ENCODE data around the gene LOXHD1. TPM values are rescaled to one million over a fixed set of nuclear protein-coding genes. Genes with fewer than 3 reads are reported as not detected.

LOXHD1 gene
- total and polyA plus RNA-seq, 2 of the 13 experiments (the other 11 are each of a cell fraction or from before 2014, with no cell fraction given) = not detected

- TF ChIP-seq ZSCAN25 (CRISPR knock-in tag; IDR thresholded peaks at IDR 0.05) (no peak), ZSCAN12 (CRISPR knock-in tag; IDR thresholded peaks at IDR 0.05) (no peak), ZNF672 (CRISPR knock-in tag; IDR thresholded peaks at IDR 0.05) (no peak), NRL (CRISPR knock-in tag; IDR thresholded peaks at IDR 0.05; ENCODE audit: borderline replicate concordance) (no peak), ZNF274 (CRISPR knock-in tag; IDR thresholded peaks at IDR 0.05) (no peak), BRCA1 (CRISPR knock-in tag; IDR thresholded peaks at IDR 0.05) (no peak), ZNF24 (IDR thresholded peaks at IDR 0.05) (no peak), ZNF232 (CRISPR knock-in tag; IDR thresholded peaks at IDR 0.05; ENCODE audit: borderline replicate concordance) (0 out of 2 replicates have a peak, but pooled peaks have one; percentile 54), TSC22D2 (CRISPR knock-in tag; IDR thresholded peaks at IDR 0.05; ENCODE audit: borderline replicate concordance) (no peak), ZNF7 (CRISPR knock-in tag; IDR thresholded peaks at IDR 0.05) (no peak), CC2D1A (CRISPR knock-in tag; IDR thresholded peaks at IDR 0.05) (no peak), YEATS2 (CRISPR knock-in tag; IDR thresholded peaks at IDR 0.05; ENCODE audit: borderline replicate concordance) (no peak), RARG (CRISPR knock-in tag; IDR thresholded peaks at IDR 0.05; ENCODE audit: low read depth) (no peak), ZNF484 (CRISPR knock-in tag; IDR thresholded peaks at IDR 0.05; ENCODE audit: borderline replicate concordance, low read depth) (no peak), KLF15 (CRISPR knock-in tag; IDR thresholded peaks at IDR 0.05; ENCODE audit: borderline replicate concordance) (no peak), ZNF3 (CRISPR knock-in tag; IDR thresholded peaks at IDR 0.05) (no peak), U2AF1 (optimal IDR thresholded peaks at IDR 0.05; ENCODE audit: low read depth, low read length) (no peak), ZNF782 (CRISPR knock-in tag; IDR thresholded peaks at IDR 0.05; ENCODE audit: borderline replicate concordance) (no peak), CEBPB (IDR thresholded peaks at IDR 0.05; ENCODE audit: borderline replicate concordance, low read depth, low read length) (no peak), ZBTB21 (CRISPR knock-in tag; IDR thresholded peaks at IDR 0.05) (no peak), ZNF720 (CRISPR knock-in tag; IDR thresholded peaks at IDR 0.05) (no peak), HBP1 (CRISPR knock-in tag; IDR thresholded peaks at IDR 0.05; ENCODE audit: low read depth) (no peak), DMAP1 (CRISPR knock-in tag; IDR thresholded peaks at IDR 0.05) (no peak), ZXDC (CRISPR knock-in tag; IDR thresholded peaks at IDR 0.05) (no peak), ZNF709 (CRISPR knock-in tag; IDR thresholded peaks at IDR 0.05) (no peak), PHF8 (CRISPR knock-in tag; IDR thresholded peaks at IDR 0.05) (no peak), PLSCR1 (CRISPR knock-in tag; IDR thresholded peaks at IDR 0.05; ENCODE audit: borderline replicate concordance) (no peak), ZNF205 (CRISPR knock-in tag; IDR thresholded peaks at IDR 0.05) (no peak)
These were observed 159.9 kb downstream of the LOXHD1 start (continued) for GRCh38 chr18:46497129-46497528.
